GM12878 (cell line): Measurements from ENCODE around the gene EPHA4. TPM values are rescaled to one million over a fixed set of nuclear protein-coding genes. Genes with fewer than 3 reads are reported as not detected.

ENCODE experiments used
- ATAC-seq: fragments of 200-7000 bp; cut with Tn5 transposase; 3 replicates; pipeline ENCODE4 v1.9.1; 2020; ENCODE audit warnings: mild to moderate bottlenecking, moderate library complexity
- BruUV-seq: library from RNA; stranded (reverse); fragments of 400-500 nt; replicated peaks from 2 replicates; lab custom pipeline; 2021; lab: Mats Ljungman, UMichigan
- CTCF ChIA-PET: fragments of 300-600 bp; sonication (Branson Sonifier 250); formaldehyde crosslinking; extraction: SDS; loops from one replicate; lab custom pipeline; 2021; ENCODE audit warnings: inconsistent platforms; lab: Yijun Ruan, JAX
- POLR2A ChIA-PET: fragments of 350-600 bp; formaldehyde crosslinking; extraction: SDS; loops from one replicate; lab custom pipeline; 2021; ENCODE audit warnings: inconsistent platforms; lab: Charles Lee
- RAD21 ChIA-PET: fragments of 300-600 bp; sonication (Branson Sonifier 250); formaldehyde crosslinking; loops from one replicate; lab custom pipeline; 2023; ENCODE audit warnings: antibody characterized with exemption; ENCODE audit not compliant: unreplicated experiment; lab: Charles Lee
- SMC1A ChIA-PET: fragments of 300-600 bp; sonication (Branson Sonifier 250); formaldehyde crosslinking; loops from one replicate; lab custom pipeline; 2023; ENCODE audit not compliant: unreplicated experiment, uncharacterized antibody; lab: Charles Lee
- DNase-seq: peaks from one replicate; pipeline ENCODE4 v3.0.0-alpha.2; 2011; ENCODE audit warnings: low read depth, low spot score
- FAIRE-seq: peaks from 3 replicates; lab custom pipeline; 2011; peaks lifted over from hg19 to GRCh38; lab: Jason Lieb, UNC
- H2AFZ ChIP-seq: 2 replicates; pipeline ENCODE4 v1.6.0; 2011; ENCODE audit warnings: low read depth, low read length, control low read depth; ENCODE audit not compliant: control insufficient read depth
- H3K27ac ChIP-seq: 2 replicates; pipeline ENCODE4 v1.5.1; 2011; ENCODE audit warnings: control low read depth; ENCODE audit not compliant: control insufficient read depth, insufficient read depth
- H3K27me3 ChIP-seq, 2 experiments: replicated peaks in 1 of 2; 2 replicates each; pipeline versions ENCODE4 v1.6.0 to v1.6.1; 2011; ENCODE audit warnings: low read length in 1 of 2; ENCODE audit not compliant: control insufficient read depth in 2 of 2, insufficient read depth in 2 of 2
- H3K36me3 ChIP-seq, 2 experiments: 2 replicates each; pipeline ENCODE4 v1.5.1; 2011; ENCODE audit warnings: low read length in 1 of 2; ENCODE audit not compliant: control insufficient read depth in 2 of 2, insufficient read depth in 2 of 2
- H3K4me1 ChIP-seq: 2 replicates; pipeline ENCODE4 v1.6.1; 2011; ENCODE audit warnings: mild to moderate bottlenecking, low read length, moderate library complexity, mixed read lengths; ENCODE audit not compliant: control insufficient read depth, insufficient read depth
- H3K4me2 ChIP-seq: 2 replicates; pipeline ENCODE4 v1.6.0; 2011; ENCODE audit warnings: control low read depth; ENCODE audit not compliant: control insufficient read depth, insufficient read depth
- H3K4me3 ChIP-seq: fragments of 200-600 bp; sonication (generic); 2 replicates; pipeline ENCODE4 v1.5.1; 2016
- H3K79me2 ChIP-seq: 2 replicates; pipeline ENCODE4 v1.6.0; 2011; ENCODE audit warnings: low read length; ENCODE audit not compliant: control insufficient read depth, insufficient read depth
- H3K9ac ChIP-seq: 2 replicates; pipeline ENCODE4 v1.8.0; 2011; ENCODE audit warnings: low read length, control low read depth, mixed read lengths; ENCODE audit not compliant: control insufficient read depth, insufficient read depth
- H3K9me3 ChIP-seq: replicated peaks from 3 replicates; pipeline ENCODE4 v1.5.1; 2011; ENCODE audit warnings: mild to moderate bottlenecking, low read length; ENCODE audit not compliant: control insufficient read depth, insufficient read depth
- H4K20me1 ChIP-seq: 2 replicates; pipeline ENCODE4 v1.6.0; 2011; ENCODE audit not compliant: control insufficient read depth, insufficient read depth
- IKZF1 ChIP-seq: fragments of 450-650 bp; conservative IDR thresholded peaks from 2 replicates; pipeline ENCODE4 v1.6.1; 2017; ENCODE audit warnings: antibody characterized with exemption, mild to moderate bottlenecking
- IKZF2 ChIP-seq, 2 experiments: fragments of 450-650 bp; IDR thresholded peaks; 2 replicates each; pipeline ENCODE4 v1.6.1; 2017; ENCODE audit warnings: mild to moderate bottlenecking in 2 of 2, moderate library complexity in 2 of 2
- JUNB ChIP-seq: IDR thresholded peaks from 2 replicates; pipeline ENCODE4 v1.6.1; 2016; ENCODE audit warnings: antibody characterized with exemption, mild to moderate bottlenecking
- MTA2 ChIP-seq: fragments of 450-650 bp; IDR thresholded peaks from 2 replicates; pipeline ENCODE4 v1.6.1; 2016; ENCODE audit warnings: low read depth, mild to moderate bottlenecking, moderate library complexity
- PAX5 ChIP-seq: IDR thresholded peaks from 2 replicates; pipeline ENCODE4 v1.6.1; 2011; ENCODE audit warnings: low read depth, low read length, borderline replicate concordance
- PML ChIP-seq: IDR thresholded peaks from 2 replicates; pipeline ENCODE4 v1.6.1; 2012; ENCODE audit warnings: low read length, inconsistent platforms
- POU2F2 ChIP-seq: IDR thresholded peaks from 3 replicates; pipeline ENCODE4 v1.6.1; 2011; ENCODE audit warnings: low read depth, mild to moderate bottlenecking, low read length, borderline replicate concordance
- RUNX3 ChIP-seq: IDR thresholded peaks from 2 replicates; pipeline ENCODE4 v1.6.1; 2012; ENCODE audit warnings: low read length, inconsistent platforms
- SUPT20H ChIP-seq: IDR thresholded peaks from 2 replicates; pipeline ENCODE4 v1.6.1; 2011; ENCODE audit warnings: low read depth, mild to moderate bottlenecking, low read length, moderate library complexity, borderline replicate concordance; ENCODE audit not compliant: control insufficient read depth
- WGBS: methylation state at CpG from one replicate; pipeline ENCODE4 v1.1.6; 2016; ENCODE audit warnings: low lambda C conversion rate; ENCODE audit not compliant: insufficient replicate concordance, insufficient coverage; ENCODE audit errors: missing lambda C conversion rate; 5-methylcytosine and 5-hydroxymethylcytosine counted together
- in situ Hi-C: fragments of 300-500 bp; cut with MboI; formaldehyde crosslinking; loops from 9 replicates; pipeline ENCODE4 v1.14.3; 2018; ENCODE audit warnings: mixed read lengths
- intact Hi-C: fragments of 100-400 bp; cut with micrococcal nuclease; formaldehyde crosslinking; loops from one replicate; pipeline ENCODE4 v1.14.2; 2022; ENCODE audit not compliant: unreplicated experiment
- polyA plus RNA-seq, 11 experiments: library from polyadenylated mRNA; depleted of rRNA in 4 of 11; unstranded in 6 of 11; stranded (reverse) in 5 of 11; fragments of >200 nt; fragmentation: Nextera tagmentation in 4 of 11; fragmentation: Illumina TruSeq in 1 of 11; extraction: Ambion mirVana in 4 of 11; extraction: Trizol in 1 of 11; gene quantifications; 1 replicate in 1 of 11; 2 replicates in 10 of 11; pipeline versions ENCODE4 v1.2.1 to v1.2.3, GENCODE V29; 2011 to 2016; ENCODE audit warnings: inconsistent platforms in 2 of 11, missing spikeins in 2 of 11, low read depth in 1 of 11
- total RNA-seq, 4 experiments: library from RNA; depleted of rRNA in 3 of 4; stranded (reverse); fragments of >200 nt in 3 of 4; fragmentation: Illumina TruSeq in 1 of 4; extraction: Trizol in 1 of 4; gene quantifications; 2 replicates each; pipeline versions ENCODE4 v1.2.1 to v1.2.3, GENCODE V29; 2013 to 2021
- TF ChIP-seq, protein P1 (sequence below): fragments of 450-650 bp; IDR thresholded peaks from 2 replicates; pipeline ENCODE4 v1.6.1; 2017; ENCODE audit warnings: mild to moderate bottlenecking, low read depth, inconsistent platforms; ENCODE audit not compliant: poor library complexity, severe bottlenecking

Gene EPHA4
- total and polyA plus RNA-seq, 10 of the 15 experiments (the other 5 are each of a cell fraction or from before 2014, with no cell fraction given), result 0.06 to 1.5 (median 0.33) TPM; not detected in 1

GRCh38 chr2:221465776-221466175, 106.3 kb downstream of the EPHA4 start:
- Histone ChIP-seq H3K9me3 (no peaks in the 10 kb centered on the region), H3K27ac (no peak overlapping the region), H3K4me2 (0 out of 2 replicates have a peak overlapping the region, but pooled peaks have one; percentile 5), H3K79me2 (no peaks in the 10 kb centered on the region), H3K27me3 (no peaks in the 10 kb centered on the region; a peak in 1 of 4 replicates)
- intact Hi-C loops, result no loop called here
- POLR2A ChIA-PET, result no interaction called here
- WGBS, result 24% methylated on average over 11 of the region's 11 CpGs
- SMC1A ChIA-PET, result no interaction called here
- DNase-seq (peak; percentile 15), FAIRE-seq (no peak)
- BruUV-seq, result no TSS peak
- TF ChIP-seq, protein P1, sequence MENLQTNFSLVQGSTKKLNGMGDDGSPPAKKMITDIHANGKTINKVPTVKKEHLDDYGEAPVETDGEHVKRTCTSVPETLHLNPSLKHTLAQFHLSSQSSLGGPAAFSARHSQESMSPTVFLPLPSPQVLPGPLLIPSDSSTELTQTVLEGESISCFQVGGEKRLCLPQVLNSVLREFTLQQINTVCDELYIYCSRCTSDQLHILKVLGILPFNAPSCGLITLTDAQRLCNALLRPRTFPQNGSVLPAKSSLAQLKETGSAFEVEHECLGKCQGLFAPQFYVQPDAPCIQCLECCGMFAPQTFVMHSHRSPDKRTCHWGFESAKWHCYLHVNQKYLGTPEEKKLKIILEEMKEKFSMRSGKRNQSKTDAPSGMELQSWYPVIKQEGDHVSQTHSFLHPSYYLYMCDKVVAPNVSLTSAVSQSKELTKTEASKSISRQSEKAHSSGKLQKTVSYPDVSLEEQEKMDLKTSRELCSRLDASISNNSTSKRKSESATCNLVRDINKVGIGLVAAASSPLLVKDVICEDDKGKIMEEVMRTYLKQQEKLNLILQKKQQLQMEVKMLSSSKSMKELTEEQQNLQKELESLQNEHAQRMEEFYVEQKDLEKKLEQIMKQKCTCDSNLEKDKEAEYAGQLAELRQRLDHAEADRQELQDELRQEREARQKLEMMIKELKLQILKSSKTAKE, result no peak
- TF ChIP-seq PAX5 (0 out of 2 replicates have a peak, but pooled peaks have one; percentile 32), IKZF2 (IDR thresholded peaks at IDR 0.05) (peak; percentile 23 to 35; a peak in 3 of 4 replicates), IKZF1 (peak; percentile 48), POU2F2 (0 out of 3 replicates have a peak, but pooled peaks have one; percentile 34), JUNB (no peak), RUNX3 (peak; percentile 53), SUPT20H (no peak), PML (no peak), MTA2 (no peak)
- TF ChIP-seq, all 136 proteins: peak for 5
- H3K4me3 ChIP-seq, result no peak overlapping the region
- H3K4me1 ChIP-seq, result peaks cover 5% of the 10 kb centered on the region; the same call in 1 of the 2 replicates
- no peaks in the 10 kb centered on the region for H3K36me3 ChIP-seq
- ChIA-PET CTCF (no interaction called here), RAD21 (no interaction called here)
- H2AFZ ChIP-seq, result no peak overlapping the region
- H3K9ac ChIP-seq, result no peak overlapping the region
- no peaks in the 10 kb centered on the region for H4K20me1 ChIP-seq
- in situ Hi-C loops, result no loop called here
- peak; percentile 73 for ATAC-seq
